Keratinocyte (primary cell): ENCODE measurements around the gene CNNM2. TPM values are rescaled to one million over a fixed set of nuclear protein-coding genes. Genes with fewer than 3 reads are reported as not detected.

Source experiments
- DNase-seq: peaks from one replicate; pipeline ENCODE4 v3.0.0-alpha.2; 2011; ENCODE audit warnings: low read depth, missing footprints, low spot score
- FAIRE-seq: peaks from 2 replicates; lab custom pipeline; 2011; peaks lifted over from hg19 to GRCh38; lab: Jason Lieb, UNC
- H2AFZ ChIP-seq: 2 replicates; pipeline ENCODE4 v1.6.0; 2012; ENCODE audit warnings: low read length, control low read depth, inconsistent platforms; ENCODE audit not compliant: control insufficient read depth
- H3K27ac ChIP-seq: 2 replicates; pipeline ENCODE4 v1.5.1; 2011; ENCODE audit warnings: low read length; ENCODE audit not compliant: control insufficient read depth, insufficient read depth
- H3K27me3 ChIP-seq: 3 replicates; pipeline ENCODE4 v1.6.0; 2011; ENCODE audit warnings: low read length; ENCODE audit not compliant: control insufficient read depth, insufficient read depth; ENCODE audit errors: extremely low read depth
- H3K36me3 ChIP-seq, 2 experiments: 2 replicates in 1 of 2; 3 replicates in 1 of 2; pipeline ENCODE4 v1.5.1; 2011; ENCODE audit warnings: low read length in 2 of 2, mild to moderate bottlenecking in 1 of 2; ENCODE audit not compliant: control insufficient read depth in 2 of 2, insufficient read depth in 2 of 2; ENCODE audit errors: extremely low read depth in 1 of 2
- H3K4me1 ChIP-seq: 3 replicates; pipeline ENCODE4 v1.5.1; 2011; ENCODE audit warnings: low read length; ENCODE audit not compliant: control insufficient read depth, insufficient read depth; ENCODE audit errors: extremely low read depth
- H3K4me2 ChIP-seq: 3 replicates; pipeline ENCODE4 v1.6.0; 2011; ENCODE audit warnings: low read depth, low read length; ENCODE audit not compliant: control insufficient read depth, insufficient read depth; ENCODE audit errors: extremely low read depth
- H3K4me3 ChIP-seq, 3 experiments: fragments of 200-600 bp in 1 of 3; sonication (generic) in 1 of 3; 2 replicates in 2 of 3; 3 replicates in 1 of 3; pipeline ENCODE4 v1.5.1; 2011 to 2016; ENCODE audit warnings: low read length in 3 of 3, mild to moderate bottlenecking in 3 of 3, control low read depth in 2 of 3, inconsistent platforms in 1 of 3, low read depth in 1 of 3, mixed read lengths in 1 of 3, mixed run types in 1 of 3, moderate library complexity in 1 of 3; ENCODE audit not compliant: control insufficient read depth in 2 of 3, insufficient read depth in 2 of 3; ENCODE audit errors: extremely low read depth in 1 of 3
- H3K79me2 ChIP-seq: 2 replicates; pipeline ENCODE4 v1.6.0; 2012; ENCODE audit warnings: low read length; ENCODE audit not compliant: control insufficient read depth, insufficient read depth
- H3K9ac ChIP-seq: 3 replicates; pipeline ENCODE4 v1.6.0; 2011; ENCODE audit warnings: low read length; ENCODE audit not compliant: control insufficient read depth, insufficient read depth; ENCODE audit errors: extremely low read depth
- H3K9me1 ChIP-seq: 3 replicates; pipeline ENCODE4 v1.6.0; 2011; ENCODE audit warnings: low read length; ENCODE audit not compliant: control insufficient read depth, insufficient read depth; ENCODE audit errors: extremely low read depth
- H3K9me3 ChIP-seq: 2 replicates; pipeline ENCODE4 v1.5.1; 2012; ENCODE audit warnings: low read depth, low read length; ENCODE audit not compliant: control insufficient read depth
- H4K20me1 ChIP-seq: 3 replicates; pipeline ENCODE4 v1.6.0; 2011; ENCODE audit warnings: low read length; ENCODE audit not compliant: control insufficient read depth, insufficient read depth; ENCODE audit errors: extremely low read depth
- EZH2 ChIP-seq: IDR thresholded peaks from one replicate; pipeline ENCODE4 v1.6.1; 2012; ENCODE audit warnings: inconsistent platforms, mild to moderate bottlenecking, low read length, moderate library complexity
- dilution Hi-C: fragments of 300-500 bp; cut with MboI; formaldehyde crosslinking; loops from one replicate; pipeline ENCODE4 v1.7.0; 2020; ENCODE audit warnings: low sequenced_read_pairs; ENCODE audit not compliant: extremely low pct_ligation_motif_present
- polyA plus RNA-seq, 5 experiments: library from polyadenylated mRNA; depleted of rRNA in 3 of 5; stranded (reverse) in 3 of 5; stranded (forward) in 1 of 5; unstranded in 1 of 5; fragments of >200 nt; gene quantifications; 1 replicate in 1 of 5; 2 replicates in 3 of 5; 3 replicates in 1 of 5; pipeline versions ENCODE4 v1.2.1 to v1.2.3, GENCODE V29; 2011 to 2012; ENCODE audit warnings: missing spikeins in 2 of 5, low read depth in 1 of 5, low replicate concordance in 1 of 5
- TF ChIP-seq, protein P1 (sequence below), 3 experiments: IDR thresholded peaks in 1 of 3; conservative IDR thresholded peaks in 1 of 3; optimal IDR thresholded peaks in 1 of 3; 2 replicates in 2 of 3; 3 replicates in 1 of 3; pipeline versions ENCODE3 to v1.5.1; 2011; ENCODE audit warnings: low read length in 3 of 3, mild to moderate bottlenecking in 3 of 3, moderate library complexity in 2 of 3, control low read depth in 1 of 3, inconsistent platforms in 1 of 3; ENCODE audit not compliant: insufficient read depth in 2 of 3; ENCODE audit errors: extremely low read depth in 1 of 3

The CNNM2 gene
- polyA plus RNA-seq, 1 donor (not counting 4 experiments of a cell fraction or from before 2014, with no cell fraction given) = 1.5 TPM

DNA sequence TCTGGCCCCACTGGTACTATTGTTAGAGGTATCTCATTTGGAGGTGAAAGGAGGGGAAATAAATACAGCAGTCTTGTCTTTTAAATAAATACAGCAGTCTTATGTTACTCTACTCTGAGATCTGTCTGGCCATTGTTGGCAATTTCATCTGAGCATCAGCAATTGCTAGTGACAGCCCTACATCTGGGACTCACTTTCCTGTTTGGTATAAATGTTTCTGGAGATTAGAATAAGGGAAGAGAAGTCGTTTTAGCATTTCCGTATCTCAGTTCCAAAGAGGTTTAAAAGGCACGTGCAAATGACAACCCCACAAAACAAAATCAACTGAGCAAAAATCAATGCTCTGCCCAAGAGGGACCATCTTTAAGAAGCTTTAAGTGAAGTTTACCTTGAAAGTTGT is 18.1 kb upstream of the CNNM2 start:
- H3K79me2 ChIP-seq = no peaks in the 10 kb centered on the region
- H3K4me2 ChIP-seq = no peak overlapping the region
- FAIRE-seq (no peak), DNase-seq (no peak)
- TF ChIP-seq, protein P1, sequence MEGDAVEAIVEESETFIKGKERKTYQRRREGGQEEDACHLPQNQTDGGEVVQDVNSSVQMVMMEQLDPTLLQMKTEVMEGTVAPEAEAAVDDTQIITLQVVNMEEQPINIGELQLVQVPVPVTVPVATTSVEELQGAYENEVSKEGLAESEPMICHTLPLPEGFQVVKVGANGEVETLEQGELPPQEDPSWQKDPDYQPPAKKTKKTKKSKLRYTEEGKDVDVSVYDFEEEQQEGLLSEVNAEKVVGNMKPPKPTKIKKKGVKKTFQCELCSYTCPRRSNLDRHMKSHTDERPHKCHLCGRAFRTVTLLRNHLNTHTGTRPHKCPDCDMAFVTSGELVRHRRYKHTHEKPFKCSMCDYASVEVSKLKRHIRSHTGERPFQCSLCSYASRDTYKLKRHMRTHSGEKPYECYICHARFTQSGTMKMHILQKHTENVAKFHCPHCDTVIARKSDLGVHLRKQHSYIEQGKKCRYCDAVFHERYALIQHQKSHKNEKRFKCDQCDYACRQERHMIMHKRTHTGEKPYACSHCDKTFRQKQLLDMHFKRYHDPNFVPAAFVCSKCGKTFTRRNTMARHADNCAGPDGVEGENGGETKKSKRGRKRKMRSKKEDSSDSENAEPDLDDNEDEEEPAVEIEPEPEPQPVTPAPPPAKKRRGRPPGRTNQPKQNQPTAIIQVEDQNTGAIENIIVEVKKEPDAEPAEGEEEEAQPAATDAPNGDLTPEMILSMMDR (optimal IDR thresholded peaks at IDR 0.05 in 1 of 3, IDR thresholded peaks at IDR 0.05 in 1 of 3, conservative IDR thresholded peaks at IDR 0.05 in 1 of 3; ENCODE audit: extremely low read depth in 1 of 3, insufficient read depth in 2 of 3, low read length in 3 of 3) = no peak
- TF ChIP-seq EZH2 = no peak
- dilution Hi-C loops = no loop called here
- no peaks in the 10 kb centered on the region for H3K36me3 ChIP-seq
- no peak overlapping the region for H3K9ac ChIP-seq
- no peaks in the 10 kb centered on the region for H3K9me3 ChIP-seq
- H3K27me3 ChIP-seq = no peaks in the 10 kb centered on the region
- no peaks in the 10 kb centered on the region for H3K4me1 ChIP-seq
- no peak overlapping the region for H3K27ac ChIP-seq
- H4K20me1 ChIP-seq = no peaks in the 10 kb centered on the region
- no peaks in the 10 kb centered on the region for H3K9me1 ChIP-seq
- no peak overlapping the region for H3K4me3 ChIP-seq
- H2AFZ ChIP-seq = no peak overlapping the region

DNA sequence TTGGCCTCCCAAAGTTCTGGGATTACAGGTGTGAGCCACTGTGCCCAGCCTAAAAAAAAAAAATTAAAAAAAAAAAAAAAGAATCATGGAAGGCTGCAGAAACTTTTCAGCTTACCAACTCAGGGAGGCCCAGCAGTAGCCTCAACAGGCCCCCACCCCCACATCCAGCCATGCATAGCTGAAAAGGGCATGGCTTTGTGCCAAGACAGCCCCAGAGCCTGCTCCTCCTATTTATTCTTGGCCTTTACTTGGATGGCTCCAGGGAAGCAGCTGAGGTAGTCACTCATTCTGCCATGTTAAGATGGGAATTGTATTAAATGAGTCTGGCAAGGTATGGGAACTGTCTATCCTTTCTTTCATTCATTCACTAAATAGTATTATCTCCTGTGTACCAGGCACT is 13.7 kb upstream of the CNNM2 start:
- H2AFZ ChIP-seq = no peak overlapping the region
- no peak overlapping the region for H3K4me3 ChIP-seq
- H3K9ac ChIP-seq = no peak overlapping the region
- H4K20me1 ChIP-seq = no peaks in the 10 kb centered on the region
- DNase-seq (no peak), FAIRE-seq (no peak)
- no peaks in the 10 kb centered on the region for H3K27me3 ChIP-seq
- H3K4me1 ChIP-seq = no peaks in the 10 kb centered on the region
- H3K79me2 ChIP-seq = no peaks in the 10 kb centered on the region
- H3K9me3 ChIP-seq = no peaks in the 10 kb centered on the region
- H3K9me1 ChIP-seq = no peaks in the 10 kb centered on the region
- H3K36me3 ChIP-seq = no peaks in the 10 kb centered on the region
- H3K4me2 ChIP-seq = no peak overlapping the region
- H3K27ac ChIP-seq = no peak overlapping the region
- no peak for TF ChIP-seq EZH2
- TF ChIP-seq, protein P1 (optimal IDR thresholded peaks at IDR 0.05 in 1 of 3, IDR thresholded peaks at IDR 0.05 in 1 of 3, conservative IDR thresholded peaks at IDR 0.05 in 1 of 3; ENCODE audit: extremely low read depth in 1 of 3, insufficient read depth in 2 of 3, low read length in 3 of 3) = no peak
- dilution Hi-C loops = no loop called here
